ENCODE measurements around the gene MGMT.

The MGMT gene

GRCh38 chr10:129624526-129624925, 157.5 kb downstream of the MGMT start:
- DNase-seq (ENCODE audit: low read depth), result no peak

GRCh38 chr10:129626309-129626708, 159.3 kb downstream of the MGMT start:
- DNase-seq (ENCODE audit: low read depth), result no peak

- DNase-seq (ENCODE audit: low read depth), result no peak
Measured at GRCh38 chr10:129626796-129627435, 159.9 kb downstream of the MGMT start.

GRCh38 chr10:129627442-129627841, 160.4 kb downstream of the MGMT start:
- DNase-seq (ENCODE audit: low read depth), result no peak

GRCh38 chr10:129628823-129629222, 161.8 kb downstream of the MGMT start:
- no peak for DNase-seq (ENCODE audit: low read depth)

- DNase-seq (ENCODE audit: low read depth), result no peak
Measured at GRCh38 chr10:129629911-129630310, 162.9 kb downstream of the MGMT start.

- DNase-seq (ENCODE audit: low read depth), result no peak
Measured at GRCh38 chr10:129631006-129631405, 164.0 kb downstream of the MGMT start.

- no peak for DNase-seq (ENCODE audit: low read depth)
Measured at GRCh38 chr10:129631870-129632623, 165.0 kb downstream of the MGMT start.

GRCh38 chr10:129637010-129637409, 170.0 kb downstream of the MGMT start:
- DNase-seq (ENCODE audit: low read depth), result no peak

- no peak for DNase-seq (ENCODE audit: low read depth)
Measured at GRCh38 chr10:129637846-129638245, 170.8 kb downstream of the MGMT start.

GRCh38 chr10:129641351-129641750, 174.3 kb downstream of the MGMT start:
- DNase-seq (ENCODE audit: low read depth), result no peak

GRCh38 chr10:129641982-129642381, 174.9 kb downstream of the MGMT start:
- DNase-seq (ENCODE audit: low read depth), result no peak

GRCh38 chr10:129642427-129642826, 175.4 kb downstream of the MGMT start:
- DNase-seq (ENCODE audit: low read depth), result no peak

GRCh38 chr10:129643266-129643665, 176.2 kb downstream of the MGMT start:
- DNase-seq (ENCODE audit: low read depth), result no peak

GRCh38 chr10:129645487-129645886, 178.4 kb downstream of the MGMT start:
- DNase-seq (ENCODE audit: low read depth), result no peak

- DNase-seq (ENCODE audit: low read depth), result no peak
Measured at GRCh38 chr10:129646973-129647372, 179.9 kb downstream of the MGMT start.

- no peak for DNase-seq (ENCODE audit: low read depth)
Measured at GRCh38 chr10:129647590-129647989, 180.5 kb downstream of the MGMT start.

GRCh38 chr10:129648856-129649255, 181.8 kb downstream of the MGMT start:
- no peak for DNase-seq (ENCODE audit: low read depth)

GRCh38 chr10:129652021-129652420, 185.0 kb downstream of the MGMT start:
- no peak for DNase-seq (ENCODE audit: low read depth)

GRCh38 chr10:129652521-129653201, 185.6 kb downstream of the MGMT start:
- no peak for DNase-seq (ENCODE audit: low read depth)

- no peak for DNase-seq (ENCODE audit: low read depth)
Measured at GRCh38 chr10:129653428-129653827, 186.4 kb downstream of the MGMT start.

GRCh38 chr10:129653861-129654260, 186.8 kb downstream of the MGMT start:
- DNase-seq (ENCODE audit: low read depth), result no peak

GRCh38 chr10:129654461-129654860, 187.4 kb downstream of the MGMT start:
- DNase-seq (ENCODE audit: low read depth), result no peak

All from T-helper 22 cell (primary cell).